HG03095 (cell line): ENCODE measurements around the gene LCN9.
"Not testable (repeated sequence)": the region's sequence is repeated elsewhere in the genome, so short reads cannot be mapped to it uniquely, and the experiment has no call there.

Experiments
- ATAC-seq: cut with Tn5 transposase; IDR thresholded peaks from one replicate; pipeline ENCODE4 v1.9.1; 2021; ENCODE audit warnings: moderate library complexity; ENCODE audit not compliant: unreplicated experiment

LCN9 gene

GRCh38 chr9:135670721-135671590 is 7.8 kb downstream of the LCN9 start:
- no peak for ATAC-seq

GRCh38 chr9:135671591-135672041 is 8.5 kb downstream of the LCN9 start:
- ATAC-seq, result no peak

GRCh38 chr9:135672786-135673185 is 9.7 kb downstream of the LCN9 start:
- not testable (repeated sequence) for ATAC-seq

GRCh38 chr9:135673941-135674340 is 10.8 kb downstream of the LCN9 start:
- ATAC-seq, result no peak

GRCh38 chr9:135674977-135675376 is 11.9 kb downstream of the LCN9 start:
- no peak for ATAC-seq

GRCh38 chr9:135676891-135677290 is 13.8 kb downstream of the LCN9 start:
- ATAC-seq, result no peak

- ATAC-seq, result no peak
Measured at GRCh38 chr9:135677641-135678168, 14.6 kb downstream of the LCN9 start.

- no peak for ATAC-seq
Measured at GRCh38 chr9:135678236-135679017, 15.3 kb downstream of the LCN9 start.

- no peak for ATAC-seq
Measured at GRCh38 chr9:135680056-135680455, 16.9 kb downstream of the LCN9 start.

GRCh38 chr9:135681161-135681560 is 18.1 kb downstream of the LCN9 start:
- no peak for ATAC-seq

GRCh38 chr9:135683401-135684034 is 20.4 kb downstream of the LCN9 start:
- no peak for ATAC-seq

GRCh38 chr9:135684691-135685090 is 21.6 kb downstream of the LCN9 start:
- no peak for ATAC-seq

GRCh38 chr9:135687216-135687615 is 24.1 kb downstream of the LCN9 start:
- no peak for ATAC-seq

GRCh38 chr9:135689011-135689410 is 25.9 kb downstream of the LCN9 start:
- ATAC-seq, result no peak

GRCh38 chr9:135690836-135691570 is 27.9 kb downstream of the LCN9 start:
- no peak for ATAC-seq

- no peak for ATAC-seq
Measured at GRCh38 chr9:135692410-135692809, 29.3 kb downstream of the LCN9 start.

- no peak for ATAC-seq
Measured at GRCh38 chr9:135693265-135693664, 30.2 kb downstream of the LCN9 start.

- no peak for ATAC-seq
Measured at GRCh38 chr9:135693771-135694170, 30.7 kb downstream of the LCN9 start.

- no peak for ATAC-seq
Measured at GRCh38 chr9:135694414-135694813, 31.3 kb downstream of the LCN9 start.

GRCh38 chr9:135695036-135695435 is 31.9 kb downstream of the LCN9 start:
- ATAC-seq, result no peak

GRCh38 chr9:135695642-135696041 is 32.5 kb downstream of the LCN9 start:
- no peak for ATAC-seq
